Measurements from ENCODE around the gene MESP2. TPM values are rescaled to one million over a fixed set of nuclear protein-coding genes. Genes with fewer than 3 reads are reported as not detected.

MESP2 gene
- total and polyA plus RNA-seq, 9 of the 15 experiments (the other 6 are each of a cell fraction or from before 2014, with no cell fraction given): 0.08 to 0.82 (median 0.37) TPM

- TF ChIP-seq FOXP4 (CRISPR knock-in tag; IDR thresholded peaks at IDR 0.05; ENCODE audit: borderline replicate concordance) (no peak), SMARCB1 (IDR thresholded peaks at IDR 0.05; ENCODE audit: insufficient read length, low read depth) (no peak), ZNF12 (CRISPR knock-in tag; IDR thresholded peaks at IDR 0.05) (no peak), CC2D1A (IDR thresholded peaks at IDR 0.05) (no peak), ZFX (CRISPR knock-in tag; IDR thresholded peaks at IDR 0.05) (no peak), ZSCAN32 (CRISPR knock-in tag; IDR thresholded peaks at IDR 0.05) (no peak), MYC (IDR thresholded peaks at IDR 0.05; ENCODE audit: low read depth, low read length) (no peak), MYC (CRISPR knock-in tag; IDR thresholded peaks at IDR 0.05; ENCODE audit: borderline replicate concordance, low read depth) (no peak), RBM22 (IDR thresholded peaks at IDR 0.05; ENCODE audit: low read depth, low read length, poor library complexity, severe bottlenecking) (no peak), SMARCA4 (IDR thresholded peaks at IDR 0.05) (no peak), ID3 (CRISPR knock-in tag; IDR thresholded peaks at IDR 0.05) (no peak), ID3 (tag; IDR thresholded peaks at IDR 0.05) (no peak), GTF3C2 (IDR thresholded peaks at IDR 0.05; ENCODE audit: borderline replicate concordance, extremely low read depth, insufficient read length) (no peak), ATF1 (CRISPR knock-in tag; IDR thresholded peaks at IDR 0.05) (no peak), ATF1 (tag; IDR thresholded peaks at IDR 0.05) (no peak), RBM25 (IDR thresholded peaks at IDR 0.05; ENCODE audit: low read depth, low read length, severe bottlenecking) (peak; percentile 64), RBBP5 (IDR thresholded peaks at IDR 0.05; ENCODE audit: borderline replicate concordance, insufficient read depth, low read length, poor library complexity, severe bottlenecking) (no peak), TFAM (CRISPR knock-in tag; conservative IDR thresholded peaks at IDR 0.05) (no peak), TAF9B (IDR thresholded peaks at IDR 0.05; ENCODE audit: partially characterized antibody) (no peak), PRPF4 (IDR thresholded peaks at IDR 0.05; ENCODE audit: insufficient read depth, low read depth, low read length, poor library complexity, severe bottlenecking) (no peak), SMAD3 (CRISPR knock-in tag; conservative IDR thresholded peaks at IDR 0.05) (no peak), PHF20 (IDR thresholded peaks at IDR 0.05; ENCODE audit: partially characterized antibody) (no peak), CGGBP1 (CRISPR knock-in tag; IDR thresholded peaks at IDR 0.05) (no peak), ZNF668 (CRISPR knock-in tag; IDR thresholded peaks at IDR 0.05) (no peak), JUNB (CRISPR knock-in tag; conservative IDR thresholded peaks at IDR 0.05) (no peak)
Measured at GRCh38 chr15:89797678-89798201, 21.6 kb downstream of the MESP2 start (continued).
